Measurements from ENCODE around the gene GHRHR. TPM values are rescaled to one million over a fixed set of nuclear protein-coding genes. Genes with fewer than 3 reads are reported as not detected.

Gene GHRHR
- not detected for polyA plus RNA-seq (2013, experiment 1 of 4)
- polyA plus RNA-seq (2013, experiment 2 of 4) = 1.0 TPM
- polyA plus RNA-seq (2013, experiment 3 of 4) = 0.37 TPM
- polyA plus RNA-seq (2013, experiment 4 of 4) = not detected

GRCh38 chr7:30963842-30964241 lies at the start of gene GHRHR:
GHRHR (plus strand) TSS chr7:30963953; CDS start chr7:30964069, 116 bp downstream.
- Histone ChIP-seq H3K27me3 (ENCODE audit: control insufficient read depth, insufficient read depth, low read length, poor library complexity, severe bottlenecking) (no peaks in the 10 kb centered on the region), H3K27ac (ENCODE audit: insufficient read depth, low read depth, low read length, poor library complexity, severe bottlenecking) (no peak within 1 kb of the TSS), H3K9me3 (ENCODE audit: control insufficient read depth, low read length) (no peaks in the 10 kb centered on the region), H3K4me3 (ENCODE audit: insufficient read depth, low read depth, low read length) (no peak within 1 kb of the TSS), H3K4me1 (ENCODE audit: control insufficient read depth, insufficient read depth, low read length) (no peaks in the 10 kb centered on the region), H3K36me3 (ENCODE audit: control insufficient read depth, insufficient read depth, low read length) (no peaks in the 10 kb centered on the region)
- 89 to 91% methylated on average over 11 of the region's 11 CpGs for WGBS, 2 experiments

- Histone ChIP-seq H3K4me3 (ENCODE audit: insufficient read depth, low read depth, low read length) (no peak overlapping the region), H3K36me3 (ENCODE audit: control insufficient read depth, insufficient read depth, low read length) (no peaks in the 10 kb centered on the region), H3K27me3 (ENCODE audit: control insufficient read depth, insufficient read depth, low read length, poor library complexity, severe bottlenecking) (no peaks in the 10 kb centered on the region), H3K4me1 (ENCODE audit: control insufficient read depth, insufficient read depth, low read length) (peaks cover 35% of the 10 kb centered on the region), H3K27ac (ENCODE audit: insufficient read depth, low read depth, low read length, poor library complexity, severe bottlenecking) (no peak overlapping the region), H3K9me3 (ENCODE audit: control insufficient read depth, low read length) (no peaks in the 10 kb centered on the region)
- WGBS, 2 experiments = 89 to 93% methylated on average over 4 of the region's 4 CpGs
Observed at GRCh38 chr7:30914596-30914995, 49.2 kb upstream of the GHRHR start.

DNA sequence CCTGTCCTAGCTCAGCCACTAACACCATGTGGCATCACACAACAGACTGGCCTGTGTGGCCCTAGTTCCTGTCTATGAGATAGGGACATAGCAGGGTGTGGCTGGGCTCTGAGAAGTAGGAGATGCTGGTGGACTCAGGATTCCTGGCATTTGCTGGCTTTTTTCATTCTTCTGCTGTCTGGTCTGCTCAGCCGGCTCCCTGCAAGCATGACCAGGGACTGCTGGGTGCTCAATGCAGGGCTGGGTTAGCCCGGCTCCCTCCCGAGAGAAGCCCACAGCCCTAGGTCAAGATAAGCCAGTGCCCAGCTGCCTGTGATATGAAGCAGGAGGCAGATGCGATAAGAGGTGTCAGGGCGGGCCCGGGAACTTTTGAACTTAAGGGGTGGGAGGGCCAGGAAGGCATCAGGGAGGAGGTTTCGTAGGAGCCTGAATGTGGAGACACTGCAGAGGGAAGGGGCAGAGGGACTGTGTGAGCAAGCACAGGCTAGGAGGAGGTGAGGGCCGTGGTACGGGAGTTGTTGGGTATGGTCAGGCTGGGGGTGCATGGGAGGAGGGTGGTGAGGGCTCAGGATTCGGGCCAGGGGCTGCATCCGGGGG lies 48.6 kb upstream of the GHRHR start:
- H3K27ac ChIP-seq (ENCODE audit: insufficient read depth, low read depth, low read length, poor library complexity, severe bottlenecking) = no peak overlapping the region

DNA sequence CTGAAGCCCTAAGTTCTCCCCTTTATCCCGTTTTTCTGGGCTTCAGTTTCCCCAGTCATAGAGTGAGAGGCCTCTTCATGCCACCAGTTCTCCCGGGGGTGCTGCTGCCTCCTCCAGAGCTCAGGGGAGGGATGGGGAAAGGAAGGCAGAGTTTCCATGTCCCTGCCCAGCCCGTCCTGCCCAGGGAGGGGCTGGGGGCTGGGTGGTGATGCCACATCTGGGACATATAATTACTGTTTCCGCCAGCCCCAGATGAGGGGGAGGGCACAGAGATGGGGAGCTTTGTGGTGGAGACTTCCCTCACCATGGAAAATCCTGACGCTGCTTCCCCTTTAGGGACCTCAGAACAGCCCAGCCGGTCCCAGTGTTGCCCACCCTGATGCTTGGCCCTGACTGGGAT lies 48.0 kb upstream of the GHRHR start:
- 86 to 88% methylated on average over 6 of the region's 6 CpGs for WGBS, 2 experiments
- H3K36me3 ChIP-seq (ENCODE audit: control insufficient read depth, insufficient read depth, low read length) = no peaks in the 10 kb centered on the region
- no peak overlapping the region for H3K27ac ChIP-seq (ENCODE audit: insufficient read depth, low read depth, low read length, poor library complexity, severe bottlenecking)

More for the DNA sequence above, 48.6 kb upstream of the GHRHR start:
- no peaks in the 10 kb centered on the region for H3K9me3 ChIP-seq (ENCODE audit: control insufficient read depth, low read length)
- H3K4me3 ChIP-seq (ENCODE audit: insufficient read depth, low read depth, low read length) = no peak overlapping the region
- no peaks in the 10 kb centered on the region for H3K27me3 ChIP-seq (ENCODE audit: control insufficient read depth, insufficient read depth, low read length, poor library complexity, severe bottlenecking)
- H3K36me3 ChIP-seq (ENCODE audit: control insufficient read depth, insufficient read depth, low read length) = no peaks in the 10 kb centered on the region
- 88 to 90% methylated on average over 11 of the region's 11 CpGs for whole genome bisulfite sequencing, 2 experiments
- H3K4me1 ChIP-seq (ENCODE audit: control insufficient read depth, insufficient read depth, low read length) = peaks cover 35% of the 10 kb centered on the region

DNA sequence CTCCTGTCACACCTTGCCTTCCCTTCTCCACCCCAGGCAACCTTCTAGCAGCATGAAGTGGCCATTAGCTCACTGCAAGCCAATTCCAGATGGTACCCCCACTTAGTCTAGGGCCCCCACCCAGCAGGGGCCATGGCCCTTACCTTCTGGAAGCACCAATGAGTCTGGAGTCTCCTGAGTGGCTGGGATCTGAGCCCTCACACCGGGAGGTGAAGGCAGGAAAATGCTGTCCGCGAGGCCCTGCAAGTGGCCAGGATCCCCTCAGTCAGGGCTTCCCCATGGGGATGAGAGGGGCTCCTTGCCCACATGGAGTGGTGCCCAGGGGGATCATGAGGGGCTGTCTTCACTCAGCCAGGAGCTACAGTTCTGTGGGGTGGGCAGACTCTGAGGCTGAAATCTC lies 47.5 kb upstream of the GHRHR start:
- Histone ChIP-seq H3K9me3 (ENCODE audit: control insufficient read depth, low read length) (no peaks in the 10 kb centered on the region), H3K4me3 (ENCODE audit: insufficient read depth, low read depth, low read length) (no peak overlapping the region), H3K27ac (ENCODE audit: insufficient read depth, low read depth, low read length, poor library complexity, severe bottlenecking) (no peak overlapping the region), H3K27me3 (ENCODE audit: control insufficient read depth, insufficient read depth, low read length, poor library complexity, severe bottlenecking) (no peaks in the 10 kb centered on the region), H3K4me1 (ENCODE audit: control insufficient read depth, insufficient read depth, low read length) (peaks cover 29% of the 10 kb centered on the region), H3K36me3 (ENCODE audit: control insufficient read depth, insufficient read depth, low read length) (no peaks in the 10 kb centered on the region)
- WGBS, 2 experiments = 61 to 81% methylated on average over 3 of the region's 3 CpGs

More for the DNA sequence above, 48.0 kb upstream of the GHRHR start:
- no peaks in the 10 kb centered on the region for H3K9me3 ChIP-seq (ENCODE audit: control insufficient read depth, low read length)
- H3K4me3 ChIP-seq (ENCODE audit: insufficient read depth, low read depth, low read length) = no peak overlapping the region
- no peaks in the 10 kb centered on the region for H3K27me3 ChIP-seq (ENCODE audit: control insufficient read depth, insufficient read depth, low read length, poor library complexity, severe bottlenecking)
- H3K4me1 ChIP-seq (ENCODE audit: control insufficient read depth, insufficient read depth, low read length) = peaks cover 34% of the 10 kb centered on the region

- no peaks in the 10 kb centered on the region for H3K9me3 ChIP-seq (ENCODE audit: control insufficient read depth, low read length)
- 85 to 86% methylated on average over 7 of the region's 7 CpGs for WGBS, 2 experiments
- H3K27ac ChIP-seq (ENCODE audit: insufficient read depth, low read depth, low read length, poor library complexity, severe bottlenecking) = no peak overlapping the region
Observed at GRCh38 chr7:30916767-30917166, 47.0 kb upstream of the GHRHR start.

DNA sequence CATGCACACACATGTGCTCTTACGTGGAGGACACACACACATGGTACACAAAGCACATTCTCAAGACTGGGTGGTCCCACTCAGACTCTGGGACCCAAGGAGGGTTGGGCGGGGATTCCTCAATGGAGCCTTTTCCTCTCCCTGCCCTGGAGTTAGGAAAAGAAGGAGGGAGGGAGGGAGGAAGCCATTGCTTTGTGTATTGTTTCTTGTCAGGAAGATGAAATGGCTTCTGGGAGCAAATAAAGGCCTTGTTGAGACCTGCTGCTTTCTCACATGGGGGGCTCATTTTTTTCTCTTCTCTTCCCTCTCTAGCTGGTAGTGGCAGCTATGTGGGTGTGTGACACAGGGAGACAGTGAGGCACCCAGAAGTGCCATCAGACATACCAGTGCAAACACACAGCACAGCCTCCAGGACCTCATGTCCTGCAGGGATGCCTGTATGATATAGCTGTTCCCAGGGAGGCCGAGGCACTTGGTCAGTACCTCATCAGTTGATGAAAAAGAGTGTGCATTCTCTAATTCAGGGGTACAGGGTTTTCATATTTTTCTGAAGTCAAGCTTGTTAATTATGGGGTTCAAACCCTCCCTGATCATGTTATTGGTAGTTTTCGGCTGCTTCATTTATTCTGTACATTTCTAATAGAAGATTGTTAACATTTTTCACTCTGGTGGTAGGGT lies 46.4 kb upstream of the GHRHR start:
- Histone ChIP-seq H3K27me3 (ENCODE audit: control insufficient read depth, insufficient read depth, low read length, poor library complexity, severe bottlenecking) (no peaks in the 10 kb centered on the region), H3K4me1 (ENCODE audit: control insufficient read depth, insufficient read depth, low read length) (peaks cover 27% of the 10 kb centered on the region), H3K4me3 (ENCODE audit: insufficient read depth, low read depth, low read length) (no peak overlapping the region), H3K36me3 (ENCODE audit: control insufficient read depth, insufficient read depth, low read length) (no peaks in the 10 kb centered on the region), H3K27ac (ENCODE audit: insufficient read depth, low read depth, low read length, poor library complexity, severe bottlenecking) (no peak overlapping the region), H3K9me3 (ENCODE audit: control insufficient read depth, low read length) (no peaks in the 10 kb centered on the region)
- WGBS, 2 experiments = 79 to 82% methylated on average over 3 to 4 of the region's 4 CpGs

More at GRCh38 chr7:30916767-30917166, 47.0 kb upstream of the GHRHR start:
- Histone ChIP-seq H3K36me3 (ENCODE audit: control insufficient read depth, insufficient read depth, low read length) (no peaks in the 10 kb centered on the region), H3K4me3 (ENCODE audit: insufficient read depth, low read depth, low read length) (no peak overlapping the region), H3K27me3 (ENCODE audit: control insufficient read depth, insufficient read depth, low read length, poor library complexity, severe bottlenecking) (no peaks in the 10 kb centered on the region), H3K4me1 (ENCODE audit: control insufficient read depth, insufficient read depth, low read length) (peaks cover 29% of the 10 kb centered on the region)

- H3K27ac ChIP-seq (ENCODE audit: insufficient read depth, low read depth, low read length, poor library complexity, severe bottlenecking) = no peak overlapping the region
- H3K9me3 ChIP-seq (ENCODE audit: control insufficient read depth, low read length) = no peaks in the 10 kb centered on the region
- H3K36me3 ChIP-seq (ENCODE audit: control insufficient read depth, insufficient read depth, low read length) = no peaks in the 10 kb centered on the region
- H3K4me3 ChIP-seq (ENCODE audit: insufficient read depth, low read depth, low read length) = no peak overlapping the region
- WGBS, 2 experiments = 80 to 86% methylated on average over 4 of the region's 4 CpGs
- peaks cover 18% of the 10 kb centered on the region for H3K4me1 ChIP-seq (ENCODE audit: control insufficient read depth, insufficient read depth, low read length)
- no peaks in the 10 kb centered on the region for H3K27me3 ChIP-seq (ENCODE audit: control insufficient read depth, insufficient read depth, low read length, poor library complexity, severe bottlenecking)
Observed at GRCh38 chr7:30918676-30919075, 45.1 kb upstream of the GHRHR start.

- H3K36me3 ChIP-seq (ENCODE audit: control insufficient read depth, insufficient read depth, low read length) = no peaks in the 10 kb centered on the region
- H3K4me3 ChIP-seq (ENCODE audit: insufficient read depth, low read depth, low read length) = no peak overlapping the region
- 92% methylated on average over 11 of the region's 11 CpGs for WGBS, 2 experiments
- H3K9me3 ChIP-seq (ENCODE audit: control insufficient read depth, low read length) = no peaks in the 10 kb centered on the region
- no peaks in the 10 kb centered on the region for H3K27me3 ChIP-seq (ENCODE audit: control insufficient read depth, insufficient read depth, low read length, poor library complexity, severe bottlenecking)
- no peak overlapping the region for H3K27ac ChIP-seq (ENCODE audit: insufficient read depth, low read depth, low read length, poor library complexity, severe bottlenecking)
- peaks cover 18% of the 10 kb centered on the region for H3K4me1 ChIP-seq (ENCODE audit: control insufficient read depth, insufficient read depth, low read length)
Observed at GRCh38 chr7:30920021-30920583, 43.7 kb upstream of the GHRHR start.

Data from ectodermal cell (in vitro differentiated cells).